Measurements from ENCODE around the gene OXSR1.

- no peak for TF ChIP-seq ZNF274 (IDR thresholded peaks at IDR 0.05; ENCODE audit: low read depth, low read length)
- TF ChIP-seq YY1 (IDR thresholded peaks at IDR 0.05; ENCODE audit: insufficient read depth, insufficient read length), result no peak
- TF ChIP-seq SUZ12 (IDR thresholded peaks at IDR 0.05; ENCODE audit: extremely low read depth, insufficient read depth, insufficient read length), result no peak
Observed at GRCh38 chr3:38131621-38132369, 33.5 kb upstream of the OXSR1 start.

All from NT2/D1 (cell line).